Measurements from ENCODE around the gene GPR137. TPM values are rescaled to one million over a fixed set of nuclear protein-coding genes. Genes with fewer than 3 reads are reported as not detected.

The GPR137 gene
- total and polyA plus RNA-seq, 10 of the 15 experiments (the other 5 are each of a cell fraction or from before 2014, with no cell fraction given) = 0.37 to 29.2 (median 13.8) TPM

DNA sequence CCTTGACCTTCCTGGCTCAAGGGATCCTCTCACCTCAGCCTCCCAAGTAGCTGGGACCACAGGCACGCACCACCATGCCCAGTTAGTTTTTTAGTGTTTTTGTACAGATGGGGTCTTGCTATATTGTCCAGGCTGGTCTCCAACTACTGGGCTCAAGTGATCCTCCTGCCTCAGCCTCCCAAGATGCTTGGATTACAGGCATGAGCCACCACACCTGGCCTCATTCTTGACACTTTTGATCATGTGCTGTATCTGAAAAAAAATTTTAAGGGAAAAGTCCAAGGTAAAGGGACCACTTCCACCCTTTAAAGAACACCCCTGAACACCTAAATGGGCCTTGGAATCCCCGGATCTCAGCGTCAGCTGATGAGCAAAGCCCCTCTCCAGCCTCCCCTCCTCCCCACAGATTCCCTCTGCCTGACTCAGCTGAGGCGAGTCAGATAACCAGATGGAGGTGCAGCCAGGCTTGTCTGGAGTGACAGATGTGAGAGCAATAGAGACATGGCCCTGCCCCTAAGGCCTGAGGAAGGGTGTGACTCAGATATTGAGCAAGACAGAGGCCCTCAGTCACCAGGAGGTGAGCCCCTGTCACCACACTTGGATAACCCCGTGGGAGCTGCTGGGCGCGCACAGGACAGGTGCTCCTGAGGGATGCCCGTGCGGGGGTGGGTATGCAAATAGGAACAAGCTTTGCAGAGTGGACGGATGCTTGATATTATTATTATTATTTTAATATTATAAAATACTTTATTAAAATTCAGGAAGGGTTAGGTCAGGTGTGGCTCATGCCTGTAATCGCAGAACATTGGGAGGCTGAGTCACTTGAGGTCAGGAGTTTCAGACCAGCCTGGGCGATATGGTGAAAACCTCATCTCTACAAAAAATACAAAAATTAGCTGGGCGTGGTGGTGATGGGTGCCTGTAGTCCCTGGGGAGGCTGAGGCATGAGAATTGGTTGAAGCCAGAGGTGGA lies 49.4 kb downstream of the GPR137 start (continued):
- TF ChIP-seq CEBPB (IDR thresholded peaks at IDR 0.05; ENCODE audit: borderline replicate concordance in 1 of 2, low read depth in 2 of 2, low read length in 2 of 2) = peak in 1 of 2 experiments; percentile 94; a peak in 2 of 4 replicates
- peak; percentile 73 for TF ChIP-seq DPF2 (IDR thresholded peaks at IDR 0.05)
- peak in 1 of 2 experiments; percentile 33; a peak in 1 of 4 replicates for TF ChIP-seq ETV6 (conservative IDR thresholded peaks at IDR 0.05 in 1 of 2, IDR thresholded peaks at IDR 0.05 in 1 of 2; ENCODE audit: borderline replicate concordance in 1 of 2, low read depth in 1 of 2)
- TF ChIP-seq MEF2B (IDR thresholded peaks at IDR 0.05; ENCODE audit: partially characterized antibody, poor library complexity, severe bottlenecking) = peak; percentile 92
- peak in 1 of 2 experiments; percentile 97; a peak in 2 of 3 replicates for TF ChIP-seq EGR1 (IDR thresholded peaks at IDR 0.05; ENCODE audit: borderline replicate concordance in 1 of 2, low read depth in 2 of 2, low read length in 2 of 2)
- TF ChIP-seq NFIC (IDR thresholded peaks at IDR 0.05; ENCODE audit: low read depth, low read length) = peak; percentile 18; the same call in 1 of the 2 replicates
- TF ChIP-seq CBFB (IDR thresholded peaks at IDR 0.05; ENCODE audit: low read depth) = 0 out of 2 replicates have a peak, but pooled peaks have one; percentile 33
- TF ChIP-seq, protein P1, sequence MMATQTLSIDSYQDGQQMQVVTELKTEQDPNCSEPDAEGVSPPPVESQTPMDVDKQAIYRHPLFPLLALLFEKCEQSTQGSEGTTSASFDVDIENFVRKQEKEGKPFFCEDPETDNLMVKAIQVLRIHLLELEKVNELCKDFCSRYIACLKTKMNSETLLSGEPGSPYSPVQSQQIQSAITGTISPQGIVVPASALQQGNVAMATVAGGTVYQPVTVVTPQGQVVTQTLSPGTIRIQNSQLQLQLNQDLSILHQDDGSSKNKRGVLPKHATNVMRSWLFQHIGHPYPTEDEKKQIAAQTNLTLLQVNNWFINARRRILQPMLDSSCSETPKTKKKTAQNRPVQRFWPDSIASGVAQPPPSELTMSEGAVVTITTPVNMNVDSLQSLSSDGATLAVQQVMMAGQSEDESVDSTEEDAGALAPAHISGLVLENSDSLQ (IDR thresholded peaks at IDR 0.05) = peak; percentile 96
- TF ChIP-seq ZNF217 (IDR thresholded peaks at IDR 0.05) = peak; percentile 54; the same call in 1 of the 2 replicates
- TF ChIP-seq CREM (IDR thresholded peaks at IDR 0.05; ENCODE audit: low read depth) = peak; percentile 68; the same call in 1 of the 2 replicates
- peak; percentile 65 for TF ChIP-seq BCL3 (IDR thresholded peaks at IDR 0.05; ENCODE audit: borderline replicate concordance, insufficient read depth, low read depth, low read length, poor library complexity, severe bottlenecking)
- TF ChIP-seq TCF12 (IDR thresholded peaks at IDR 0.05; ENCODE audit: low read depth, low read length) = peak; percentile 77
- TF ChIP-seq TBL1XR1 (IDR thresholded peaks at IDR 0.05; ENCODE audit: low read depth, low read length) = 0 out of 2 replicates have a peak, but pooled peaks have one; percentile 46
- peak; percentile 81 for TF ChIP-seq IKZF1 (conservative IDR thresholded peaks at IDR 0.05)
- TF ChIP-seq MXI1 (IDR thresholded peaks at IDR 0.05; ENCODE audit: low read depth, low read length) = 0 out of 2 replicates have a peak, but pooled peaks have one; percentile 18
- no peak for TF ChIP-seq CHD1 (IDR thresholded peaks at IDR 0.05; ENCODE audit: low read depth, low read length)
- peak; percentile 26; the same call in 1 of the 2 replicates for TF ChIP-seq ZNF384 (IDR thresholded peaks at IDR 0.05; ENCODE audit: borderline replicate concordance, low read depth, low read length)
- TF ChIP-seq, protein P2, sequence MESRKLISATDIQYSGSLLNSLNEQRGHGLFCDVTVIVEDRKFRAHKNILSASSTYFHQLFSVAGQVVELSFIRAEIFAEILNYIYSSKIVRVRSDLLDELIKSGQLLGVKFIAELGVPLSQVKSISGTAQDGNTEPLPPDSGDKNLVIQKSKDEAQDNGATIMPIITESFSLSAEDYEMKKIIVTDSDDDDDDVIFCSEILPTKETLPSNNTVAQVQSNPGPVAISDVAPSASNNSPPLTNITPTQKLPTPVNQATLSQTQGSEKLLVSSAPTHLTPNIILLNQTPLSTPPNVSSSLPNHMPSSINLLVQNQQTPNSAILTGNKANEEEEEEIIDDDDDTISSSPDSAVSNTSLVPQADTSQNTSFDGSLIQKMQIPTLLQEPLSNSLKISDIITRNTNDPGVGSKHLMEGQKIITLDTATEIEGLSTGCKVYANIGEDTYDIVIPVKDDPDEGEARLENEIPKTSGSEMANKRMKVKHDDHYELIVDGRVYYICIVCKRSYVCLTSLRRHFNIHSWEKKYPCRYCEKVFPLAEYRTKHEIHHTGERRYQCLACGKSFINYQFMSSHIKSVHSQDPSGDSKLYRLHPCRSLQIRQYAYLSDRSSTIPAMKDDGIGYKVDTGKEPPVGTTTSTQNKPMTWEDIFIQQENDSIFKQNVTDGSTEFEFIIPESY (IDR thresholded peaks at IDR 0.05) = no peak
- TF ChIP-seq BACH1 (IDR thresholded peaks at IDR 0.05; ENCODE audit: borderline replicate concordance) = peak; percentile 21; the same call in 1 of the 2 replicates
- no peak for TF ChIP-seq MYB (IDR thresholded peaks at IDR 0.05; ENCODE audit: borderline replicate concordance, low read depth, low read length)
